ENCODE data around the gene FOXP1. TPM values are rescaled to one million over a fixed set of nuclear protein-coding genes. Genes with fewer than 3 reads are reported as not detected.

FOXP1 gene
- total RNA-seq, 1 experiment from 2014 or later, result 75.3 TPM

DNA sequence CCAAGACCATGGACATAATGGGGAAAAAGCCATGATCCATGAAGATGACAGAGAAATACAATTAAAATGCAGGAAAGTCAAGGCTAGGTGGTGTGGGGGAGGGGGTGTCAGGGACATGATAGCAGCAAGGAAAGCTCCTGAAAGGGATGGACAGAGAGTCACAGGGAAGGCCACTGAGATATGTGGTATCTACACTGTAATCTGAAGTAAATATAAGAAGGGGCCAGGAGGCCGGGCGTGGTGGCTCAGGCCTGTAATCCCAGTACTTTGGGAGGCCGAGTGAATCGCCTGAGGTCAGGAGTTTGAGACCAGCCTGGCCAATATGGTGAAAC, 62.5 kb downstream of the FOXP1 start:
- H3K4me3 Mint-ChIP-seq, result no peak overlapping the region
- Histone ChIP-seq H2BK12ac (ENCODE audit: insufficient read length, low read depth, low read length) (no peak overlapping the region), H3K79me2 (ENCODE audit: insufficient read depth, low read length) (no peaks in the 10 kb centered on the region), H3K18ac (ENCODE audit: insufficient read length, low read depth, low read length) (no peak overlapping the region), H4K8ac (replicated peaks; ENCODE audit: insufficient read length, low read depth, low read length) (peak overlapping the region; percentile 24), H3K14ac (ENCODE audit: insufficient read depth, low read length) (no peak overlapping the region), H3K9ac (ENCODE audit: extremely low read depth, insufficient read length, low read length) (no peak overlapping the region), H3K4ac (ENCODE audit: low read depth, low read length) (no peak overlapping the region), H3K9me3 (ENCODE audit: control insufficient read depth, low read depth, low read length) (no peaks in the 10 kb centered on the region), H3K56ac (ENCODE audit: insufficient read length, low read depth, low read length) (no peak overlapping the region), H3K4me1 (ENCODE audit: insufficient read depth, low read length) (peaks cover 8% of the 10 kb centered on the region), H4K5ac (ENCODE audit: insufficient read length, low read depth, low read length) (no peak overlapping the region), H3K27me3 (ENCODE audit: insufficient read depth, low read length) (no peaks in the 10 kb centered on the region), H3K23ac (ENCODE audit: insufficient read length, low read depth, low read length) (no peak overlapping the region), H2BK5ac (ENCODE audit: insufficient read length, low read length) (no peak overlapping the region), H3K23me2 (ENCODE audit: insufficient read length, low read depth, low read length, poor library complexity, severe bottlenecking) (no peaks in the 10 kb centered on the region), H2AFZ (ENCODE audit: low read length) (no peak overlapping the region), H4K91ac (ENCODE audit: insufficient read length, low read depth, low read length) (no peak overlapping the region), H2BK15ac (ENCODE audit: low read depth, low read length) (no peak overlapping the region), H4K20me1 (ENCODE audit: control insufficient read depth, insufficient read depth, insufficient read length) (peaks cover 3% of the 10 kb centered on the region), H2BK20ac (ENCODE audit: low read depth, low read length, poor library complexity, severe bottlenecking) (no peak overlapping the region), H2BK120ac (ENCODE audit: low read depth, low read length, poor library complexity, severe bottlenecking) (no peak overlapping the region), H2AK5ac (ENCODE audit: insufficient read length, low read length) (no peak overlapping the region), H3T11ph (ENCODE audit: low read length) (no peak overlapping the region), H3K4me2 (ENCODE audit: insufficient read depth, insufficient read length, low read length) (peak overlapping the region; percentile 24), H3K79me1 (ENCODE audit: insufficient read depth, low read depth, low read length, poor library complexity, severe bottlenecking) (no peaks in the 10 kb centered on the region), H3K27ac (ENCODE audit: insufficient read length, low read depth, low read length) (no peak overlapping the region)
- H3K27ac Mint-ChIP-seq, result no peak overlapping the region; a peak in 1 of 7 replicates
- WGBS (ENCODE audit: extremely low coverage, insufficient read length, low lambda C conversion rate), result no CpG with 5 or more reads among the region's 4 CpGs
- no peaks in the 10 kb centered on the region for H3K36me3 Mint-ChIP-seq (ENCODE audit: insufficient read depth in 1 of 3, low read depth in 3 of 3)
- H3K27me3 Mint-ChIP-seq (ENCODE audit: low read depth), result no peaks in the 10 kb centered on the region
- no peak for DNase-seq
- no peak for TF ChIP-seq CTCF (conservative IDR thresholded peaks at IDR 0.05)
- peaks cover 31 to 34% of the 10 kb centered on the region in 2 experiments for H3K4me1 Mint-ChIP-seq
- H3K9me3 Mint-ChIP-seq, result no peaks in the 10 kb centered on the region

Measured in H9 (cell line).